Limb (tissue), 2 donors: ENCODE results near the gene MUC16.

ENCODE experiments used
- DNase-seq, 2 donors: peaks; one replicate each; pipeline ENCODE4 v3.0.0-alpha.2; 2016; ENCODE audit errors: extremely low spot score in 2 of 2

Gene MUC16

DNA sequence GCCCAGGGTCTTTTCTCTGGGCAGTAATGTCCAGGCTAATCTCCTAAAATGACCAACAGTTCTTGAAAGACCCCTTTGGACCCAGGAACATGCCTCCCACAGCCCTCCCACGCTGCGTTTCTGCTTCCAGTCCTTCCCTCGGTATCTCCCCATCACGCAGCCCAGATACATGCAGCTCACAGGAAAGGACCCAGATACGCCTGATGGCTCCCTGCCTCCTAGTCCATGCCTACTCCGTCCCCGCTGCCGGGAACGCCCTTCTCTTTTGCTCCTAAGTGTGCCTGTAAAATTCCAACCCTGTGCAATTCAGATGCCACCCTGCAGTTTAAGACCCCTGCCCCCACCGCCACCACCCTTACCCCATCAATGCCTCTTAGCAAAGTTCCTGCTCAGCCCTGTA lies 778 bp downstream of the MUC16 start:
- DNase-seq: no peak

GRCh38 chr19:9008667-9009066 lies 1.5 kb downstream of the MUC16 start:
- no peak for DNase-seq

- DNase-seq: no peak
Measured at GRCh38 chr19:9000933-9001332, 9.3 kb downstream of the MUC16 start.

DNA sequence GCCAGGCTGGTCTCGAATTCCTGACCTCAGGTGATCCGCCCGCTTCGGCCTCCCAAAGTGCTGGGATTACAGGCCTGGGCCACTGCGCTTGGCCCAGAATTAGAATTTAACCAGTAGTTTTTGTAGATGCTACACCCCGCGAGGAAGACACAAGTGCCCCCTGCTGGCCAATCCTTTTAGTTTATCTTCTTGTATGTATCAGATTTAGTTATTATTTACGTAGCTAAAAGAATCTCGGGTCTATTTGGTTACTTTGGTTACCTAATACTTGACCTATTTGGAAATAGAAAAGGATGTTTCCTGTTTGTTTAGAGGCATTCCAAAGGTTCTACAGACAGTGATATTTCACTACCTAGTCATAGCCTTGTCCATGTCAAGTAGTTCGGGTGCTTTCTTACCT lies 22.0 kb downstream of the MUC16 start:
- no peak for DNase-seq

DNA sequence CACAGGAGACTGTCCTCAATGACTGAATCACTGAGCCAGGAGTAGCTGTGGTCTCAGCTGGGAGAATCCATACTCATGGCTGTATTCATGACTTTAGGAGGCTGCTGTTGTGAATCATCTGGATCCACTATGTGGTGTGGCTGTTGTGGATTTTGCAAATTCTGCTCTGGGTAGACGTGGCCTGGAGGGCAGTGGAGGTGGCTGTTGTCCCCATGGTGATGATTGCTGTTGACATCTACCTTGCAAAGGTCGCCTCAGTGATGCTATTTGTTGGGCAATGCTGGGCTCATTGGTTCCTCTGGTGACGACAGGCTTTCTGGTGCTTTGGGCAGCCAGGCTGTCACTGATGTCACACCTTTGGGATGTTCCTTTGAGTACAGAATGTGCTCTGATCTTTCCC lies 23.9 kb downstream of the MUC16 start:
- no peak for DNase-seq

DNA sequence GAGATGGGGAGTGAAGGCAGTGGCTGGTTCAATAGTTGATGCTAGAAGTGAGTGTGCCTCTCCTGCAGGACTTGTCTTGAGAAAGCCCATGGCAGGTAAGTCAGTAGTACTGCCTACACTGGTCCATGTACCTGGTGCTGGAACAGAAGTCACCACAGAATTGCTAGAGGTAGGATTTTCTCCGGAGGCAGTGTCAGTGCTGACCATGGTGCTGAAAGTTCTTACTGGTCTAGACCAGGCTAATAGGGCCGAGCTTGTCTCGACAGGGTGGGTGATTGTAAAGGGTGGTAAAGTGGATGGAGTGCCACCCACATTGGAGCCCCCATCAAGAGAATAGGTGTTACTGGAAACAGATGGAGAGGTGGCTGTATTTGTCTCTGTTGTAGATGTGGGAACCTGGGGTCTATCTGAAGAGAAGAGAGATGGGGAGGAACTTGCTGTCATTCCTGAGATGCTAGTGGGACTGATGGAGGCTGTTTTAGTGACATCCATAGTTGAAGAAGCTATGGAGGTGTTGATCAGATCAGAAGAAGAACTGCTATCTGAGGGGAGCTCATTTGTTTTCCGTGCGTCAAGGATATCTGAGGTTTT lies 36.6 kb downstream of the MUC16 start:
- DNase-seq: peak in 1 of 2 donors; percentile 3

GRCh38 chr19:8965887-8966286 lies 44.3 kb downstream of the MUC16 start:
- no peak for DNase-seq
